DND-41 (cell line): ENCODE data around the gene LRRC8E.

ENCODE experiments used
- EZH2 ChIP-seq: IDR thresholded peaks from 3 replicates; pipeline ENCODE4 v1.6.1; 2012; ENCODE audit warnings: borderline replicate concordance, low read depth, mild to moderate bottlenecking, moderate library complexity, low read length, inconsistent platforms; ENCODE audit not compliant: severe bottlenecking
- TF ChIP-seq, protein P1 (sequence below): IDR thresholded peaks from 2 replicates; pipeline ENCODE4 v1.5.1; 2012; ENCODE audit warnings: borderline replicate concordance, low read length, moderate library complexity, mild to moderate bottlenecking; ENCODE audit not compliant: poor library complexity, severe bottlenecking; ENCODE audit errors: extremely low read depth

DNA sequence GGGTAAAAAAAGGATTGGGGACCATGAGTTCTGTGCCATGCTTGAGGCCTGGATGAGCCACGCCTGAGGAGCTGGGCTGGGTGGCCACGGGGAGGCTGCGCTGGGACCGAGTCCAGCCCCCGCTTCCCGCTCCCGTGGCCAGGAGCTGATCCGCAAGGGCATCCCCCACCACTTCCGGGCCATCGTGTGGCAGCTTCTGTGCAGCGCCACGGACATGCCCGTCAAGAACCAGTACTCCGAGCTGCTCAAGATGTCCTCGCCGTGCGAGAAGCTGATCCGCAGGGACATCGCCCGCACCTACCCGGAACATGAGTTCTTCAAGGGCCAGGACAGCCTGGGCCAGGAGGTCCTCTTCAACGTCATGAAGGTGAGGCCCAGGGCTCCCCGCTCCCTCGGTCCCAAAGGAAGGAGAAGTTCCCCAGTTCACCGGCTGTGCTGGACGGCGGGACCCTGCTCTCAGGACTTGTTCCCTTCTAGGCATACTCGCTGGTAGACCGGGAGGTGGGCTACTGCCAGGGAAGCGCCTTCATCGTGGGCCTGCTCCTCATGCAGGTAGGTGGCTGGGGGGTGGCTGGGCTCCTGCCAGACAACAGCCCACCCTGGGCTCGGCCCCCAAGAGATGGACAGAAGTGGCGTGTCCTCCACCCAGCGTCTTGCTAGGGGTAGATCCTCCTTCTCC lies 39.4 kb upstream of the LRRC8E start:
- TF ChIP-seq, protein P1, sequence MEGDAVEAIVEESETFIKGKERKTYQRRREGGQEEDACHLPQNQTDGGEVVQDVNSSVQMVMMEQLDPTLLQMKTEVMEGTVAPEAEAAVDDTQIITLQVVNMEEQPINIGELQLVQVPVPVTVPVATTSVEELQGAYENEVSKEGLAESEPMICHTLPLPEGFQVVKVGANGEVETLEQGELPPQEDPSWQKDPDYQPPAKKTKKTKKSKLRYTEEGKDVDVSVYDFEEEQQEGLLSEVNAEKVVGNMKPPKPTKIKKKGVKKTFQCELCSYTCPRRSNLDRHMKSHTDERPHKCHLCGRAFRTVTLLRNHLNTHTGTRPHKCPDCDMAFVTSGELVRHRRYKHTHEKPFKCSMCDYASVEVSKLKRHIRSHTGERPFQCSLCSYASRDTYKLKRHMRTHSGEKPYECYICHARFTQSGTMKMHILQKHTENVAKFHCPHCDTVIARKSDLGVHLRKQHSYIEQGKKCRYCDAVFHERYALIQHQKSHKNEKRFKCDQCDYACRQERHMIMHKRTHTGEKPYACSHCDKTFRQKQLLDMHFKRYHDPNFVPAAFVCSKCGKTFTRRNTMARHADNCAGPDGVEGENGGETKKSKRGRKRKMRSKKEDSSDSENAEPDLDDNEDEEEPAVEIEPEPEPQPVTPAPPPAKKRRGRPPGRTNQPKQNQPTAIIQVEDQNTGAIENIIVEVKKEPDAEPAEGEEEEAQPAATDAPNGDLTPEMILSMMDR, result no peak
- TF ChIP-seq EZH2, result no peak
